ENCODE results near the gene MMP7.

DNA sequence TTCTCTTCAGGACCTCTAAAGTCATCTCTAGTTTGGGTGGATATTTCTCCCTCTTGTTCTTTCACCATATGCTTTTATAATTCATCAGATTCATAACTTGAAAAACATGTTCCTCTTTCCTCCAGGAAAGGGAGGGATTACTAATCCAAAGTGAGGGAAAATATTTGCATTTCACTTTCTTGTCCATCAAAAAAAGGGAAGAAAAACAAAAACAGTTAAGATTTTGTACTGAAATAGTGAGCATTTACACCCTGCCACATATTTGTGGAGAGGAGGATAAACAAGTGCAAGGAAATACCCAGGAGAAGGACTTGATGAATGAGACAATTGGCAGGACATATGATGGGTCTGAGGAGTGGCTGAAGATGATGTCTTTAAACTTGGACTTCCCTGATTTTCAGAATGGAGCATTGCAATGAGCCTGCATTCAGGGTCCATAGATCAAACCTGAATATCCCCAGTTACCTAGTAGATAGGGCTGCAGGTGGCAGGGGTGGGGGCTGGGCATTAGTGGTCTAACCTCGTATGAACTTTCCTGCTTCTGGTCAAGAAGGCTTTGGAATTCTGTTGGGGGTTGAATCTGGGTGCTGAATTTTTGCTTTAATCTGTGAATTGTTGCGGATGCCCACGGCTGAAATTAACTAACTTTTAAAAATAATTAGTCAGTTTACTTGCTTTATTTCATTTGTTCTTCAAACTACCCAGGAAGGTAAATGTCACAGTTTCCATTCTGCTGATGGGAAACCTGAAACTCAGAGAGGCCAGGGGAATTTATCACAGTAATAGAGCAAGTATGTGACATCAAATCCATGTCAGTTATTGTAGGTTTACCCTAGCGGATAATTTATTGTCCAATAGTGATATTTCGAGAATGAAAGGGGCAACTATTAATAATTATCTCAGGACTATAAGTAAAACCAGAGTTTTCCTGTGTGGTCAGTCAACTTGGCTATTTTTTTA lies 41.1 kb downstream of the MMP7 start:
- TF ChIP-seq, protein P1, sequence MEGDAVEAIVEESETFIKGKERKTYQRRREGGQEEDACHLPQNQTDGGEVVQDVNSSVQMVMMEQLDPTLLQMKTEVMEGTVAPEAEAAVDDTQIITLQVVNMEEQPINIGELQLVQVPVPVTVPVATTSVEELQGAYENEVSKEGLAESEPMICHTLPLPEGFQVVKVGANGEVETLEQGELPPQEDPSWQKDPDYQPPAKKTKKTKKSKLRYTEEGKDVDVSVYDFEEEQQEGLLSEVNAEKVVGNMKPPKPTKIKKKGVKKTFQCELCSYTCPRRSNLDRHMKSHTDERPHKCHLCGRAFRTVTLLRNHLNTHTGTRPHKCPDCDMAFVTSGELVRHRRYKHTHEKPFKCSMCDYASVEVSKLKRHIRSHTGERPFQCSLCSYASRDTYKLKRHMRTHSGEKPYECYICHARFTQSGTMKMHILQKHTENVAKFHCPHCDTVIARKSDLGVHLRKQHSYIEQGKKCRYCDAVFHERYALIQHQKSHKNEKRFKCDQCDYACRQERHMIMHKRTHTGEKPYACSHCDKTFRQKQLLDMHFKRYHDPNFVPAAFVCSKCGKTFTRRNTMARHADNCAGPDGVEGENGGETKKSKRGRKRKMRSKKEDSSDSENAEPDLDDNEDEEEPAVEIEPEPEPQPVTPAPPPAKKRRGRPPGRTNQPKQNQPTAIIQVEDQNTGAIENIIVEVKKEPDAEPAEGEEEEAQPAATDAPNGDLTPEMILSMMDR (IDR thresholded peaks at IDR 0.05; ENCODE audit: low read depth, low read length, poor library complexity, severe bottlenecking): no peak
- no peak for TF ChIP-seq EZH2phosphoT487 (IDR thresholded peaks at IDR 0.05; ENCODE audit: borderline replicate concordance, low read length)

Data from DOHH2 (cell line).